ENCODE measurements around the gene CFAP77.

Gene CFAP77

DNA sequence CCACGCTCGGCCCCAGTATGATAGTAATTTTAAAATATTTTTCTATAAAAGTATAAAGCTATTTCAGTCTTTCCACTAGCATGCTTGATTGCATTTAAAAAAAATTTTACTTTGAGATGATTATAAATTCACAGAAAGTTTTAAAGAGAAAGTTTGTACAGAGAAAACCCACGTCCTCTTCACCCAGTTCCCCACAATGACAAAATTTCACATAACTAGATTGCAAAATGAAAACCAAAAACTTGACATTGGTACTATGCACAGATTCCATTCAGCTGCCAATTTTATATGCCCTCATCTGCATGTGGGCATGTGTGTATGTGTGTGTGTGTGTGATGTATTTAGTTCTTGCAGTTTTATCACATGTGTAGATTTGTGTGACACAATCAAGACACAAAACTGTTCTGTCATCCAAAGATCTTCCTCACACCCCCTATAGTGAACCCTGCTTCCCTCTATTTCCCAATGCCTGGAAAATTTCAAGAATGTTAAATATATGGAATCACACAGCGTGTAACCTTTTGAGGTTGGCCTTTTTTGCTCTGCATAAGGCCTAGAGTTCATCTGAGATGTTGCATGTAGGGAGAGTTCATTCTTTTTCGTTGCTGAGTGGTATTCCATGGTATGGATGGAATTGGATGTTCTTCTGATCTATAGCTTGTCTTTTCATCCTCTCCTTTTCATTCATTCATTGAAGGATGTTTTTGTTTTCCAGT is 115.5 kb downstream of the CFAP77 start:
- no peak for DNase-seq (ENCODE audit: extremely low spot score)
- CTCF ChIA-PET = interaction anchor here (0.7 kb wide), 1 partner anchor 111 kb away, joined by 4 read pairs; no protein-coding TSS in a partner anchor
- TF ChIP-seq ZNF384 (IDR thresholded peaks at IDR 0.05) (no peak), BHLHE40 (IDR thresholded peaks at IDR 0.05; ENCODE audit: borderline replicate concordance) (no peak), SP1 (IDR thresholded peaks at IDR 0.05) (no peak), L3MBTL2 (conservative IDR thresholded peaks at IDR 0.05) (no peak), SUZ12 (IDR thresholded peaks at IDR 0.05) (no peak)
- TF ChIP-seq, protein P1, sequence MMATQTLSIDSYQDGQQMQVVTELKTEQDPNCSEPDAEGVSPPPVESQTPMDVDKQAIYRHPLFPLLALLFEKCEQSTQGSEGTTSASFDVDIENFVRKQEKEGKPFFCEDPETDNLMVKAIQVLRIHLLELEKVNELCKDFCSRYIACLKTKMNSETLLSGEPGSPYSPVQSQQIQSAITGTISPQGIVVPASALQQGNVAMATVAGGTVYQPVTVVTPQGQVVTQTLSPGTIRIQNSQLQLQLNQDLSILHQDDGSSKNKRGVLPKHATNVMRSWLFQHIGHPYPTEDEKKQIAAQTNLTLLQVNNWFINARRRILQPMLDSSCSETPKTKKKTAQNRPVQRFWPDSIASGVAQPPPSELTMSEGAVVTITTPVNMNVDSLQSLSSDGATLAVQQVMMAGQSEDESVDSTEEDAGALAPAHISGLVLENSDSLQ (IDR thresholded peaks at IDR 0.05) = no peak
- POLR2A ChIA-PET = no interaction called here

DNA sequence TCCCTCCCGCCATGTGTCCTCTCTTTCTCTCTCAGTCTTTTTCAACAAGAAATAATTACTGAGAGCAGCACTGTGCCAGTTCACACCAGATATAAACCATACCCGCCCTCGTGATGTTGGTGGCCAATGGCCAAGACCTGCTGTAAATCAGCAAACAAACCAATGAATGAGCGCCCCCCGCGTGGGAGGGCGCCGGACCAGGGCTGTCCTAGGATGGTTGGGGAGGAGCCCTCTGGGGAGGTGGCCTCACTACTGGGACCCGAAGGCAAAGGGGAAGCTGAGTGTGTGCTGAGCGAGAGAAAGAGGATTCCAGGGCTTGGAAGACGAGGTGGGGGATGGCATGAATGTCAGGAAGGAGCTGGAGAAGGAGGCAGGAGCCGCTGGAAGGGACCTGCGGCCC is 121.2 kb downstream of the CFAP77 start:
- ChIA-PET CTCF (interaction anchor here (0.6 to 0.7 kb wide), 2 partner anchors 19 to 32 kb away, joined by 3 read pairs; no protein-coding TSS in a partner anchor), POLR2A (no interaction called here)
- no peak for DNase-seq (ENCODE audit: extremely low spot score)
- TF ChIP-seq ARNT (IDR thresholded peaks at IDR 0.05) = no peak
- peak; percentile 56 for TF ChIP-seq L3MBTL2 (conservative IDR thresholded peaks at IDR 0.05)
- no peak for TF ChIP-seq LEF1 (IDR thresholded peaks at IDR 0.05; ENCODE audit: borderline replicate concordance)
- TF ChIP-seq, protein P1 (IDR thresholded peaks at IDR 0.05) = peak; percentile 18; the same call in 1 of the 2 replicates
- no peak for TF ChIP-seq FOXA1 (IDR thresholded peaks at IDR 0.05)
- TF ChIP-seq HDGF (IDR thresholded peaks at IDR 0.05; ENCODE audit: borderline replicate concordance) = no peak
- no peak for TF ChIP-seq FOXK2 (IDR thresholded peaks at IDR 0.05)
- TF ChIP-seq SP1 (IDR thresholded peaks at IDR 0.05) = no peak
- TF ChIP-seq BHLHE40 (IDR thresholded peaks at IDR 0.05; ENCODE audit: borderline replicate concordance) = no peak
- no peak for TF ChIP-seq ELF4 (IDR thresholded peaks at IDR 0.05)
- TF ChIP-seq ZNF384 (IDR thresholded peaks at IDR 0.05) = no peak
- no peak for TF ChIP-seq SUZ12 (IDR thresholded peaks at IDR 0.05)
- TF ChIP-seq NFRKB (IDR thresholded peaks at IDR 0.05) = no peak
- no peak for TF ChIP-seq FOXM1 (IDR thresholded peaks at IDR 0.05; ENCODE audit: borderline replicate concordance)
- TF ChIP-seq TARDBP (IDR thresholded peaks at IDR 0.05) = no peak
- no peak for TF ChIP-seq CTBP1 (IDR thresholded peaks at IDR 0.05; ENCODE audit: borderline replicate concordance)

DNA sequence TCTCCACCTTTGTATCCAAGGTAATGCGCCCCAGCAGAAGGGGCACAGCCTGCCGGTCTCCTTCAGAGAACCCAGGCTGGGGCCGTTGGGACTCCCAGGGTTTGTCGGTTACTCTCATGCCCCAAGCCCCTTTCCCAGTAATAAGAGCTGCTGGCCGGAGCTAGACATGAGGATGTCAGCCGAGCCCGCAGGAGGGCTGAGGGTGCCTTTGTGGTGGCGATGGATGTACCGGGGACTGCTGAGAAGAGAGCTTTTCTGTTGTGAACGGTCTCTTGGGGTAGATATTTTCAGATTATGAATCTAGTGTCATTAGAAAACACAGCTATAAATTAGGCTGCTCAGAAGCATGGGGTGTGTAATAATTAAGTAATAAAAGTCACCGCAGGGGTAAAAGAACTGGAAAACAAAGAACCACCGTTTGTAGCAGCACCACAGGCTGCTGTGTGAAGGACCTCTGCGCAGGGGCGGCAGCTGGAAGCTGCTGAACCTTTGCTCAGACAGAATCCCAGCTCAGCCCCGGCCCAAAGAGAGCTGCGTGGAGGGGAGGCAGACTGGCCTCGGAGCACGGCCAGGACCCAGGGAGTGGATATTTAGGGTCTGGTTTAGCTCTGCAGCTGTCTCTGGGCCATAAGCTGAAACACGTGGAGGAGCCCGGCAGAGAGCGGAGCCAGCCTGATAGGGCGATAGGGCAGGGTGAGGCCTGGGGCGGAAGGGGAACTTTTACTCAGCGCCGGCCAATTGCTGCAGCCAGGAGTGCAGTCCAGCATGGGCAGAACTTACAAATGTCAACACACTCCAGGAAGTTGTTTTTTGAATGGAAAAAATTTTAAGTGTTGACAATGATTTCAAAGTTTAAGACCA is 121.9 kb downstream of the CFAP77 start:
- DNase-seq (ENCODE audit: extremely low spot score) = no peak
- ChIA-PET POLR2A (no interaction called here), CTCF (interaction anchor here (0.6 to 0.7 kb wide), 2 partner anchors 20 to 33 kb away, joined by 3 read pairs; no protein-coding TSS in a partner anchor)
- TF ChIP-seq FOXK2 (IDR thresholded peaks at IDR 0.05) (no peak), L3MBTL2 (conservative IDR thresholded peaks at IDR 0.05) (no peak), FOXA1 (IDR thresholded peaks at IDR 0.05) (no peak), SP1 (IDR thresholded peaks at IDR 0.05) (no peak), NFRKB (IDR thresholded peaks at IDR 0.05) (no peak), SUZ12 (IDR thresholded peaks at IDR 0.05) (no peak), LEF1 (IDR thresholded peaks at IDR 0.05; ENCODE audit: borderline replicate concordance) (no peak), ELF4 (IDR thresholded peaks at IDR 0.05) (no peak), BHLHE40 (IDR thresholded peaks at IDR 0.05; ENCODE audit: borderline replicate concordance) (no peak), FOXM1 (IDR thresholded peaks at IDR 0.05; ENCODE audit: borderline replicate concordance) (no peak)
- TF ChIP-seq, protein P1 (IDR thresholded peaks at IDR 0.05) = no peak

DNA sequence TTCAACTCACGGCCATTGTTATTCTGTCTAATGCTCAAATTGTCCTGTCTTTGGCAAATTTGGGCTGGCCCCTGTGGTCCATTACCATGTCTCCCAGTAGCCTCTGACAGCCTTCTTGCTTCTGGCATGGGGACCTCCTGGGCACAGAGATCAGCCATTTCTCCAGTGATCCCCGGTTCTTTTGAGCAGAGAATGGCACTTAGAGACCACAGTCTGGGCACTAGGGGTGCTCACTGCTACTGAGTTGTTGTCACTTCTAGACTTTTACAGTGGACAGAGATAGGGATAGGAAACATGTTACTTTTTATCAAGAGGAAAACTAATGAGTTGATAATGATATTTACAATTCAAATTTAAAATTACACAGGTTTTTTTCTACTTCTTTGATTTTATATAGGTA is 124.8 kb downstream of the CFAP77 start:
- TF ChIP-seq ELF4 (IDR thresholded peaks at IDR 0.05) (no peak), FOXM1 (IDR thresholded peaks at IDR 0.05; ENCODE audit: borderline replicate concordance) (no peak), L3MBTL2 (conservative IDR thresholded peaks at IDR 0.05) (no peak)
- ChIA-PET POLR2A (no interaction called here), CTCF (no interaction called here)
- DNase-seq (ENCODE audit: extremely low spot score) = no peak

DNA sequence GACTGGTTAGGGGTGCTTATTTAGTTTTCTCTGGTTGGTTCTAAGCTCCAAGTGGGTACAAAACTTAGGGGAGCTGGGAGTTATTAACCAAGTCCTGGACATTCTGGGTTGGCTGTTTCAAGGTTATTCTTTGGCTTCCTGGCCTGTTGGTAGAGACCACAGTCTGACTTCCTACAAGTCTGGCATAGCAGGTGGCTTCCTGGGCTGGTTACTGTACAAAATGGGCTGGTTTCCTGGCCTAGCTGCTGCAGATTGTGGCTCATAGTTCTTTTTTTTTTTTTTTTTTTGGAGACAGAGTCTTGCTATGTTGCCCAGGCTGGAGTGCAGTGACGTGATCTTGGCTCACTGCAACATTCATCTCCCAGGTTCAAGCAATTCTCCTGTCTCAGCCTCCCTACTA is 126.1 kb downstream of the CFAP77 start:
- no peak for DNase-seq (ENCODE audit: extremely low spot score)
- TF ChIP-seq FOXK2 (IDR thresholded peaks at IDR 0.05) = no peak
- TF ChIP-seq LEF1 (IDR thresholded peaks at IDR 0.05; ENCODE audit: borderline replicate concordance) = no peak
- TF ChIP-seq NFRKB (IDR thresholded peaks at IDR 0.05) = no peak
- TF ChIP-seq ELF4 (IDR thresholded peaks at IDR 0.05) = no peak
- TF ChIP-seq SP1 (IDR thresholded peaks at IDR 0.05) = no peak
- TF ChIP-seq L3MBTL2 (conservative IDR thresholded peaks at IDR 0.05) = no peak
- TF ChIP-seq, protein P1 (IDR thresholded peaks at IDR 0.05) = no peak
- no peak for TF ChIP-seq ARNT (IDR thresholded peaks at IDR 0.05)
- CTCF ChIA-PET = no interaction called here
- POLR2A ChIA-PET = no interaction called here

Measured in HEK293T (cell line).